Neural crest cell (in vitro differentiated cells): Measurements from ENCODE around the gene SDK1. TPM values are rescaled to one million over a fixed set of nuclear protein-coding genes. Genes with fewer than 3 reads are reported as not detected.

Experiments
- DNase-seq: peaks from one replicate; pipeline ENCODE4 v3.0.0; 2021; ENCODE audit warnings: low read depth, mixed read lengths, low spot score
- H3K27ac Mint-ChIP-seq: one replicate; pipeline ENCODE4 v1.8.0; 2021; ENCODE audit warnings: mild to moderate bottlenecking, mixed read lengths; ENCODE audit not compliant: unreplicated experiment
- H3K27me3 Mint-ChIP-seq: 2 replicates; pipeline ENCODE4 v1.8.0; 2021; ENCODE audit warnings: low read depth, mild to moderate bottlenecking, mixed read lengths
- H3K36me3 Mint-ChIP-seq: 2 replicates; pipeline ENCODE4 v1.8.0; 2021; ENCODE audit warnings: low read depth, mild to moderate bottlenecking, mixed read lengths
- H3K4me1 Mint-ChIP-seq: 2 replicates; pipeline ENCODE4 v1.8.0; 2021; ENCODE audit warnings: mixed read lengths
- H3K4me3 Mint-ChIP-seq: one replicate; pipeline ENCODE4 v1.8.0; 2021; ENCODE audit warnings: mild to moderate bottlenecking, mixed read lengths
- H3K9me3 Mint-ChIP-seq: 2 replicates; pipeline ENCODE4 v1.8.0; 2021; ENCODE audit warnings: mixed read lengths
- total RNA-seq: library from RNA; stranded (reverse); gene quantifications from 2 replicates; pipeline ENCODE4 v1.2.1, GENCODE V29; 2021
- TF ChIP-seq, protein P1 (sequence below): fragments of 200-600 bp; sonication (generic); conservative IDR thresholded peaks from 2 replicates; pipeline ENCODE4 v1.5.0; 2021; ENCODE audit warnings: antibody characterized with exemption, mild to moderate bottlenecking

The SDK1 gene
- total RNA-seq, 1 donor from 2014 or later = 11.6 TPM

DNA sequence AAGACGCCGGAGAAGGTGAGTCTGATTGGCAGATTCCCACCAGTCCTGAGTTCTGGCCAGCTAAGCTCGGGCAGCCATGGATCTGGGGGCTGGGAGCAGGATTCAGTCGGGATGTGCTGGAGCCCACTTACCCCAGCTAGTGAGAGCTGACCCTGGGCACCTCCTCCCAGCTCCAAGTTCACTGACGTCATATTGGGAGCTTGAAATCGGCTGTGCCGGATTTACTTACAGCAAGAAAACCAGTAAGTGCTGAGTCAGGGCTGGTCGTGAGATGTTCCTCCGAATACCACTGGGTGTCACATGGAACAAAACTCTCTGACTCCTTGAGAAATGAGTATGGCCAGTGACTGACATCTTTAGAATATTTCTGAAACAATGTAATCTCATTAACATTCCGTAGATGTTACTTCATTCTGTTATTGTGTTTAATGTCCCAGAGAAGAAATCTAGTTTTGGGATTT lies 621.2 kb downstream of the SDK1 start:
- TF ChIP-seq, protein P1, sequence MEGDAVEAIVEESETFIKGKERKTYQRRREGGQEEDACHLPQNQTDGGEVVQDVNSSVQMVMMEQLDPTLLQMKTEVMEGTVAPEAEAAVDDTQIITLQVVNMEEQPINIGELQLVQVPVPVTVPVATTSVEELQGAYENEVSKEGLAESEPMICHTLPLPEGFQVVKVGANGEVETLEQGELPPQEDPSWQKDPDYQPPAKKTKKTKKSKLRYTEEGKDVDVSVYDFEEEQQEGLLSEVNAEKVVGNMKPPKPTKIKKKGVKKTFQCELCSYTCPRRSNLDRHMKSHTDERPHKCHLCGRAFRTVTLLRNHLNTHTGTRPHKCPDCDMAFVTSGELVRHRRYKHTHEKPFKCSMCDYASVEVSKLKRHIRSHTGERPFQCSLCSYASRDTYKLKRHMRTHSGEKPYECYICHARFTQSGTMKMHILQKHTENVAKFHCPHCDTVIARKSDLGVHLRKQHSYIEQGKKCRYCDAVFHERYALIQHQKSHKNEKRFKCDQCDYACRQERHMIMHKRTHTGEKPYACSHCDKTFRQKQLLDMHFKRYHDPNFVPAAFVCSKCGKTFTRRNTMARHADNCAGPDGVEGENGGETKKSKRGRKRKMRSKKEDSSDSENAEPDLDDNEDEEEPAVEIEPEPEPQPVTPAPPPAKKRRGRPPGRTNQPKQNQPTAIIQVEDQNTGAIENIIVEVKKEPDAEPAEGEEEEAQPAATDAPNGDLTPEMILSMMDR = peak; percentile 57
- Mint-ChIP-seq H3K27me3 (no peaks in the 10 kb centered on the region), H3K9me3 (peaks cover 2% of the 10 kb centered on the region), H3K27ac (peak overlapping the region; percentile 73), H3K4me3 (no peak overlapping the region), H3K36me3 (peaks cover 2% of the 10 kb centered on the region), H3K4me1 (peaks cover 31% of the 10 kb centered on the region)
- DNase-seq = peak; percentile 23

DNA sequence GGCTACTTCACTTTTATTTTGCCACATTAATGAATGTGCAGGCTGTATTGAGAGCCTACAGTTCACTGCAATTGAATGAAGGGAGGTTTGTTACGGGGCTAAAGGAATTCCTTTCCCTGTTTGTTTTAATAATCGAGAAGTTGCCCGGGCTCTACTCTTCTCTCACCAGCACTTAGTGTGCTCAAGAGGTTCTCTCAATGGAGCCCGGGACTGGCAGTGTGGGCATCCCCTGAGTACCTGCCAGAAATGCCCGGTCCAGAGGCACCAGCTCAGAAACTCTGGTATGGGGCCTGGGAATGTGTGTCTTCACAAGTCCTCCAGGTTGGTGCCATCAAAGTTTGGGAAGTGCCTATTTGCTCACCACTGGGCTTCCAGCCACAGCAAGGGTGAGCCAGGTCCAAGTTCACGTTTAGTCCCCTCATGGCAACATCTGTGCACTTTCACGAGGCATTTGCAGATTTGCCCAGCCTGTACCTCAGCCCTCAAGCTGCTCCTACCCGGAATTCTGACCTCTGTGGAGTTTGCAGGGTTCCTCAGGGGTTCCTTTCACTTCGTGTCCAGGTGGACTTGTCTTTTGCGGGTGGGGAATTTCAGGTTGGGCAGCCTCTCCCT lies 622.4 kb downstream of the SDK1 start:
- H3K27ac Mint-ChIP-seq = no peak overlapping the region
- H3K9me3 Mint-ChIP-seq = peaks cover 2% of the 10 kb centered on the region
- peaks cover 31% of the 10 kb centered on the region for H3K4me1 Mint-ChIP-seq
- DNase-seq = no peak
- H3K27me3 Mint-ChIP-seq = no peaks in the 10 kb centered on the region
- TF ChIP-seq, protein P1 = no peak
- peaks cover 2% of the 10 kb centered on the region for H3K36me3 Mint-ChIP-seq
- H3K4me3 Mint-ChIP-seq = no peak overlapping the region

DNA sequence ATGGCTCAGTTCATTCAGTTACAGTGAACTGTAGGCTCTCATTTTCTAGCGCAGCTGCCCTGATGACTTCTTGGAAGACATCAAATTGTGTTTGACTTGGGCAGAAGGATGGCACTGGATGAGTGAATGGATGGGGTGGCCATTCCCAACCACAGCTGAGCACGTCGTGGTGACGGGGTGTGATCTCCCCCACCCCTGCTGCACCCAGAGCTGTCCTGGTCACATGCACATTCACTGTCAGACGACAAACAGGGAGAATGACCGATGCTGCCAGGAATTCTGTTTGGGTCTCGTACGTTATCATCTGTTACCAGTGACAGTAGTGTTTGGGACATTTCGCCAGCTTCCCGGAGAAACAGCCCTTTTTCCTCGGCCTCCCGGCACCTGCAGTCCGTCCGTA lies 623.2 kb downstream of the SDK1 start:
- no peaks in the 10 kb centered on the region for H3K36me3 Mint-ChIP-seq
- DNase-seq = no peak
- no peak overlapping the region for H3K4me3 Mint-ChIP-seq
- H3K4me1 Mint-ChIP-seq = peaks cover 31% of the 10 kb centered on the region
- H3K27ac Mint-ChIP-seq = no peak overlapping the region
- no peaks in the 10 kb centered on the region for H3K27me3 Mint-ChIP-seq
- H3K9me3 Mint-ChIP-seq = no peaks in the 10 kb centered on the region
- TF ChIP-seq, protein P1 = no peak

DNA sequence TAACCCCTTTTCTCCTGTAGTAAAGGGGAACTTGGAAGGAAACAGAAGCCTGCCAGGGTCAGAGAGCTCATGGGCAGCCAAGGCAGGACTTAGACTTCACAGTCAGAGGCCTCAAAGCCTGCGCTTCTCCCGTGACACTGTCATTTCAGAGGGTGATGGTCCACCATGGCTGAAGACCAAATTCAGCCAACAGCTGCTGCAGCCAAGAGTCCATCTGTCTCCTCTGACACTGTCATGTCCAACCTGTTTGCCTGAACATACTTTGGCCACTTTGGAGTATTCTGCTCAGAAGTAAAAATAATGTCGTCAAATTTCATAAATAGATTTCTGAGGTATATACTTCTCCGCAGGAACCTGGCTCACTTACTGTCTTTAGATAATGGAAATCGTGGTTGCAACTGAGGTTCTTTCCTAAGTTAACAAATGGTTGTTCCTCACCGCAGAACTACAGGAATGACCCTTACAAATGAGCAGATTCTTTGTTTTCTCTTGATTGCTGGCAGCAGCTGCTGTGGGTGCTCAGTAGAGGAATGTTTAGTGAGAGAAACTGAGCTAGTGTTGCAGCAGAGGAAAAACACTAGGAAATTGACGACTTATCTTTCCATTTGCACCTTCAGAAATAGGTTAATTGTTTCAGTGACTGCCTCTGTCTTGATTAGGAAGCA lies 626.5 kb downstream of the SDK1 start:
- no peaks in the 10 kb centered on the region for H3K36me3 Mint-ChIP-seq
- no peaks in the 10 kb centered on the region for H3K9me3 Mint-ChIP-seq
- H3K27me3 Mint-ChIP-seq = no peaks in the 10 kb centered on the region
- no peak overlapping the region for H3K4me3 Mint-ChIP-seq
- peaks cover 14% of the 10 kb centered on the region for H3K4me1 Mint-ChIP-seq
- peak overlapping the region; percentile 36 for H3K27ac Mint-ChIP-seq
- TF ChIP-seq, protein P1 = no peak
- DNase-seq = no peak

DNA sequence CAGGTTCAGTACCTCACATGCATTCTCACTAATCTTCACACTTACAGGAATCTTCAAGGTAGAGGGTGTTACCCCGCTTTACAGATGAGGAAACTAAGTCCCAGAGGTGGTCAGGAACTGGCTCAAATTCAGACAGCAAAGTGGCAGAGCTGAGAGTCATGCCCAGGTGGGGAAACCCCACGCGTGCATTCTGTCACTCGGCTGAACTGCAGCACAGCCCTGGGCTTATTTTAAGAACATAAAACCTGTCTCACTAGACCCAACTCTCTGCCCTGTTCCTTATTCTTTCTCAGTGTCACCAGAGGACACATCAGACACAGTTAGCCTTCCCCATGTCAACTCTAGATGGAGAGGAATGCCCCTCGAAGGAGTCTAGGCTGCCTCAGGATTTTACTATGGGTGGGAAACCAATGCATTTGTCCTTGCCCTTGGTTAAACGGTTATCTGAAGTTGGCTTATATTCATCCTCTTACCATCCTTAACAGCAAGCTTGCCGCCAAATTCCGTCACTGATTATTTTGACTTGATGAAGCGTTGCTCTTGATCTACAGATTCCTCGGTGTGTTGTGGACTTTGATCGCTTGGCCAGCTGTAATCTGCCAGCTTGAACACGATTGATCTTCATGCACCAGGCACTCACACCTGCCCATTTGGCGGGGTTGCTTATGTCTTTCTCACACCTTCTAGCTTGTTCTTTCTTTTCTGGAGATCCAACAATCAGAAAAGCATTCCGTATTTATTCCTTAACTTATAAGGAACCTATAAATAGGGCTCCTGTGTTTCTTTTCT lies 627.9 kb downstream of the SDK1 start:
- TF ChIP-seq, protein P1 = no peak
- Mint-ChIP-seq H3K27me3 (no peaks in the 10 kb centered on the region), H3K4me3 (no peak overlapping the region), H3K27ac (no peak overlapping the region), H3K9me3 (no peaks in the 10 kb centered on the region), H3K36me3 (no peaks in the 10 kb centered on the region), H3K4me1 (peaks cover 7% of the 10 kb centered on the region)
- no peak for DNase-seq
